ENCODE results near the gene CTU2. TPM values are rescaled to one million over a fixed set of nuclear protein-coding genes. Genes with fewer than 3 reads are reported as not detected.

Gene CTU2
- total and polyA plus RNA-seq, 2 of the 4 experiments (the other 2 are of a cell fraction): 12.9 to 18.4 TPM

- H3K18ac ChIP-seq (ENCODE audit: low read depth, low read length): no peak overlapping the region
- DNase-seq (no peak), ATAC-seq (ENCODE audit: low read depth) (no peak)
- no peaks in the 10 kb centered on the region; the same call in 1 of the 2 replicates for H4K20me1 ChIP-seq (ENCODE audit: insufficient read depth, low read length)
- no peak overlapping the region for H2BK5ac ChIP-seq (ENCODE audit: low read depth, low read length, poor library complexity, severe bottlenecking)
- POLR2A ChIA-PET (ENCODE audit: unreplicated experiment): no interaction called here
- no peaks in the 10 kb centered on the region for H3K9me3 ChIP-seq (ENCODE audit: control insufficient read depth, insufficient read depth, low read length)
- 79% methylated on average over 8 of the region's 15 CpGs; no CpG with 5 or more reads in 1 of the 2 experiments for WGBS, 2 experiments (ENCODE audit: extremely low coverage in 2 of 2, insufficient read length in 1 of 2)
- H3K9me1 ChIP-seq (ENCODE audit: insufficient read depth, low read length): no peaks in the 10 kb centered on the region; the same call in 1 of the 2 replicates
- no peak overlapping the region for H3K56ac ChIP-seq (ENCODE audit: extremely low read depth, insufficient read depth, low read length)
- peaks cover 0 to 8% of the 10 kb centered on the region in 2 experiments; a peak in 2 of 4 replicates for H3K79me1 ChIP-seq (ENCODE audit: low read depth in 1 of 2, low read length in 2 of 2)
- in situ Hi-C loops (cut with MboI; ENCODE audit: low sequenced_read_pairs): no loop called here
- no peak overlapping the region for H3K14ac ChIP-seq (replicated peaks; ENCODE audit: low read depth, low read length)
- H2BK20ac ChIP-seq (ENCODE audit: low read depth, low read length): no peak overlapping the region
- no peak overlapping the region for H2BK15ac ChIP-seq (ENCODE audit: low read depth, low read length)
- no peak overlapping the region for H2BK120ac ChIP-seq (ENCODE audit: low read depth, low read length)
- TF ChIP-seq FOS (IDR thresholded peaks at IDR 0.05; ENCODE audit: low read depth, low read length): no peak
- H2AK5ac ChIP-seq (ENCODE audit: low read depth, low read length): no peak overlapping the region
- H3K4me1 ChIP-seq (ENCODE audit: control insufficient read depth, insufficient read depth, low read length): no peaks in the 10 kb centered on the region
- CTCF ChIA-PET: no interaction called here
- no peak overlapping the region for H4K91ac ChIP-seq (ENCODE audit: insufficient read depth, low read depth, low read length)
- BruUV-seq (replicated peaks): no TSS peak
- no peak overlapping the region for H3K27ac ChIP-seq (ENCODE audit: insufficient read depth, low read length)
- no peak overlapping the region for H4K5ac ChIP-seq (ENCODE audit: low read depth, low read length)
- peak overlapping the region; percentile 42 for H2AK9ac ChIP-seq (replicated peaks; ENCODE audit: low read depth, low read length, poor library complexity)
- dilution Hi-C loops (cut with HindIII; ENCODE audit: low sequenced_read_pairs, unreplicated experiment): no loop called here
- H3K4me3 ChIP-seq (ENCODE audit: insufficient read depth, low read depth, low read length): no peak overlapping the region
- H2AFZ ChIP-seq (replicated peaks; ENCODE audit: low read length, poor library complexity): no peak overlapping the region
- peaks cover 9% of the 10 kb centered on the region; the same call in 1 of the 2 replicates for H3K27me3 ChIP-seq (ENCODE audit: control insufficient read depth, insufficient read depth, low read length)
- H4K8ac ChIP-seq (ENCODE audit: low read depth in 2 of 2, low read length in 2 of 2): no peak overlapping the region
- intact Hi-C loops (cut with micrococcal nuclease): no loop called here
- H3K36me3 ChIP-seq (ENCODE audit: control insufficient read depth, insufficient read depth, low read length): peaks cover 32% of the 10 kb centered on the region
- no peak overlapping the region for H3K4me2 ChIP-seq (ENCODE audit: low read depth, low read length)
- H3K23ac ChIP-seq (ENCODE audit: low read depth, low read length): no peak overlapping the region
- no peak overlapping the region for H3K4ac ChIP-seq (ENCODE audit: low read depth, low read length)
- no peak overlapping the region for H3K9ac ChIP-seq (ENCODE audit: low read depth, low read length)
Measured at GRCh38 chr16:88695218-88695617, 11.1 kb upstream of the CTU2 start.

Measured in IMR-90 (cell line).